OCI-M2 (cell line): Measurements from ENCODE around the gene MYH14.
A peak's percentile ranks its signal among the peaks of the same experiment; 100 is the strongest.

ENCODE experiments used
- DNase-seq: peaks from one replicate; lab custom pipeline; 2025; ENCODE audit not compliant: unreplicated experiment; lab: John Stamatoyannopoulos, UW

Gene MYH14

DNA sequence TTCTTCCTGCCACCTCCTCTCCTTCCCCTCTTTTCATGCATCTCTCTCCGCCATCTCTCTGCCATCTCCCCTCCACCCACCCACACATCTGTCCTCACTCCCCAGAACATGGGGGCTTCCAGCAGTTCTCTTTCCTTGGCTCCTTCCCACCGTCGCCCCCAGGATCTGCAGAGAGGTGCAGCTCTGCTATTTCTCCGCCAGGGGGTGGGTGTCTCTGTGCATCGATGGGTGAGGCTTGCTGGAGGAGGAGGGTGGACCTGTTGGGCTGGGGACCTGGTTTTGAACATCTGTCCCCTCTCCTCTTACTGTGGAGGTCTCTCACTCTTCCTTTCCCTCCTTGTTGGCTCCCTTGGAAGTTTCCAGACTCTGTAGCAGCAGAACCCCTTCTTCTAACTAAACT, 51.7 kb downstream of the MYH14 start:
- no peak for DNase-seq

GRCh38 chr19:50257141-50257540, 53.7 kb downstream of the MYH14 start:
- no peak for DNase-seq

DNA sequence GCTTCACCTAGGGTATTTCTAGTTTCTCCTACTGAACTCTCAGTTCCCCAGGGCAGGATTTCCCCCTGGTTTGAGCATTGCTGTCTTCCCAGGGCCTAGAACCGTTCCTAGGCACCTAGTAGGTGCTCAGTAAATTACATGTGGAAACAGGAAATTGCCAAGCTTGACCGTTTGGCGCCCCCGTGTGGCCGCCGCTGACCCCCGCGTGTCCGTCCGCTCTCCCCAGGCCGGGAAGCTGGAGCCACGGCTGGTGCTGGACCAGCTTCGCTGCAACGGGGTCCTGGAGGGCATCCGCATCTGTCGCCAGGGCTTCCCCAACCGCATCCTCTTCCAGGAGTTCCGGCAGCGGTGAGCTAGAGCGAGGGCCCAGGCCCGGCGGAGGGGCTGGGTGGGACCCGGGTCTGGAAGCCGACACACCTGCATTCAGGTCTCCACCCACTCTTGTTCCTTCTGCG, 55.5 kb downstream of the MYH14 start:
- DNase-seq: no peak

GRCh38 chr19:50261446-50261970, 58.1 kb downstream of the MYH14 start:
- no peak for DNase-seq

- DNase-seq: no peak
These were observed 59.8 kb downstream of the MYH14 start for GRCh38 chr19:50263176-50263575.

GRCh38 chr19:50264483-50265186, 61.2 kb downstream of the MYH14 start:
- DNase-seq: no peak

DNA sequence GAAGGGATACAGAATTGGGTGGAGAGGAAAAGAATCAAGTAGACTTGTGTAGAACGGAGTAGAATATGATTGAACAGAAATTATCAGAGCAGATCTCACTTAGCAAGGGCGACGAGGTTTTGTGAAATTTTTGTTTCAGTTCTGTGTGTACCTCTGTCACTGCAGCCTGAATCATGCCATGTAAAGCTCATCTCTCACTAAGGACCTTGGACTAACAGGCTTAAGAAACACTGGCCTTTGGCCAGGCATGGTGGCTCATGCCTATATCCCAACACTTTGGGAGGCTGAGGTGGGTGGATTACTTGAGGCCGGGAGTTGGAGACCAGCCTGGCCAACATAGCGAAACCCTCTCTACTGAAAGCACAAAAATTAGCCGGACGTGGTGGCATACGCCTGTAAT, 62.6 kb downstream of the MYH14 start:
- DNase-seq: no peak

DNA sequence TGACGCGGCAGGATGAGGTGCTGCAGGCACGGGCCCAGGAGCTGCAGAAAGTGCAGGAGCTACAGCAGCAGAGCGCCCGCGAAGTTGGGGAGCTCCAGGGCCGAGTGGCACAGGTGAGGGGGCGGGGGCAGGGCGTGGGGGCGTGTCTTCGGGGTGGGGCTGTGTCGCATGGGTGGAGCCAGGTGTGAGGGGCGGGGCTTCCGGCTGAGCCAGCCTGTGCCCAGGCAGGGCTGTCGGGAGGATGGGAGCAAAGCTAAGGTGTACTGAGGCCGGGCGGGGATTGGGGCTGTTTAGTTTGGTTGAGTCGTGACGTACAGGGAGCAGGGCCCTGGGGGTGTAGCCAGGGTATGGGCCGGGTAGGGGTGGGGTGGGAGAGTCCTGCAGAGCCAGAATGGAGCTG, 63.5 kb downstream of the MYH14 start:
- DNase-seq: no peak

DNA sequence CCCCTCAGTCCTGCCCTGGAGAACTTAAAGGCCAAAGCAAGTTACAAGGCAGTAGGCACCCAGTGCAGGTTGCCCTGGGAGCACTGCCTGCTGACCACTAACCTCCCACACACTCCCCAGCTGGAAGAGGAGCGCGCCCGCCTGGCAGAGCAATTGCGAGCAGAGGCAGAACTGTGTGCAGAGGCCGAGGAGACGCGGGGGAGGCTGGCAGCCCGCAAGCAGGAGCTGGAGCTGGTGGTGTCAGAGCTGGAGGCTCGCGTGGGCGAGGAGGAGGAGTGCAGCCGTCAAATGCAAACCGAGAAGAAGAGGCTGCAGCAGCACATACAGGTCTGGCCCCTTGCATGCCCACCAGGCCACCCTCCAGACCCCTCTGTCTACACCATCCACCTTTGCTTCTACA, 64.6 kb downstream of the MYH14 start:
- DNase-seq: no peak

GRCh38 chr19:50268501-50268900, 65.1 kb downstream of the MYH14 start:
- no peak for DNase-seq

DNA sequence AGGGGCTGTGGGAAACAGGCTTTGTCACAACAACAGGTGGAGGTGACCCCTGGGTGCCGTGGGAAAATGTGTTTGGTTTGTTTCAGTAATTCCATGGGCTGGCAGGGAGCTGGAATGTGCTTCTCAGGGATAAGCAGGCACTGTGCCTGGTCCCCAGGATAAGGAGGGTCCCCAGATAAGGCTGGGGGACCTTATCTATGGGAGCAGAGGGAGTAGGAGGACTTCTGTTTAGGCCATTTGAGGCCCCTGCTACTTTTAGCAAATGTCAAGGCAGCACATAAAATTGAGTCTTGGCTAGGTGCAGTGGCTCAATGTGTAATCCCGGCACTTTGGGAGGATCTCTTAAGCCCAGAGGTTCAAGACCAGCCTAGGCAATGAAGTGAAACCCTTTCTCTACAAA, 66.2 kb downstream of the MYH14 start:
- peak; percentile 46 for DNase-seq

DNA sequence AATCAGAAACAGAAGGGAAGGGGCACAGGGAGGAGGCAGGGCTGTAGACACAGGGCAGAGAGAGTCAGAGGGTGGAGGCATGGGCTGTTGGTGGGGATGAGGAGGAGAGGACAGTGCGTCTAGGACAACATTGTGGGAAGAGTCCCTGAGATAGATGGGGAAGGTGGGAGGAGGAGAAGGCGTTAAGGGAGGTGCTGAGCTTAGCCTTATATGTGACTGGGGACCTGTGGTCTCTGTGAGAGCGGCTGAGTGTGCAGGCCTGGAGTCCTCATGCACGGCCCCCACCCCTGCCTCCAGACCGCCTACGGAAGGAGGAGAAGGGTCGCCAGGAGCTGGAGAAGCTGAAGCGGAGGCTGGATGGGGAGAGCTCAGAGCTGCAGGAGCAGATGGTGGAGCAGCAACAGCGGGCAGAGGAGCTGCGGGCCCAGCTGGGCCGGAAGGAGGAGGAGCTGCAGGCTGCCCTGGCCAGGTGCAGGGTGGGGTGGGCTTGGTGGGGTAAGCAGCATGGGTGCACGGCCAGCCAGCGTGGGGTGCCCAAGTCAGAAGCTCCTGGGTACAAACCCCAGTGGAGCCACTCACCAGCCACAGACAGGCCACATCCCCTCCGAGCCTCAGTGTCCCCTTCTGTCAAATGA, 69.0 kb downstream of the MYH14 start:
- DNase-seq: no peak

DNA sequence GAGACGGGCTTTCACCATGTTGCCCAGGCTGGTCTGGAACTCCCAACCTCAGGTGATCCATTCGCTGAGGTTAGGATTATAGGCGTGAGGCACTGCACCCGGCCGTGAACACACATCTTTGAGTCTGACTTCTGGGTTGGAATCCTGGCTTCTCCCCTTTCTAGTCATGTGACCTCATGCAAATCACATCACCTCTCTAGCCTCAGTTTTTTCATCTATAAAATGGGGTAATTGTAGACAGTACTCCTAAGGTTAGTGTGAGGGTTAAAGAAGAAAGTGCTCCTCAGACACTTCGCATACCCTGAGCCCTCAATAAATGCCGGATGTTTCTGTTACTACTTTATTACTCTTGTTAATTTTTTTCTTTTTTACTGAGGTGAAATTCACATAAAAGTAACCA, 70.4 kb downstream of the MYH14 start:
- no peak for DNase-seq

- no peak for DNase-seq
These were observed 72.4 kb downstream of the MYH14 start for GRCh38 chr19:50275577-50276368.

- DNase-seq: no peak
These were observed 73.1 kb downstream of the MYH14 start for GRCh38 chr19:50276370-50277063.

DNA sequence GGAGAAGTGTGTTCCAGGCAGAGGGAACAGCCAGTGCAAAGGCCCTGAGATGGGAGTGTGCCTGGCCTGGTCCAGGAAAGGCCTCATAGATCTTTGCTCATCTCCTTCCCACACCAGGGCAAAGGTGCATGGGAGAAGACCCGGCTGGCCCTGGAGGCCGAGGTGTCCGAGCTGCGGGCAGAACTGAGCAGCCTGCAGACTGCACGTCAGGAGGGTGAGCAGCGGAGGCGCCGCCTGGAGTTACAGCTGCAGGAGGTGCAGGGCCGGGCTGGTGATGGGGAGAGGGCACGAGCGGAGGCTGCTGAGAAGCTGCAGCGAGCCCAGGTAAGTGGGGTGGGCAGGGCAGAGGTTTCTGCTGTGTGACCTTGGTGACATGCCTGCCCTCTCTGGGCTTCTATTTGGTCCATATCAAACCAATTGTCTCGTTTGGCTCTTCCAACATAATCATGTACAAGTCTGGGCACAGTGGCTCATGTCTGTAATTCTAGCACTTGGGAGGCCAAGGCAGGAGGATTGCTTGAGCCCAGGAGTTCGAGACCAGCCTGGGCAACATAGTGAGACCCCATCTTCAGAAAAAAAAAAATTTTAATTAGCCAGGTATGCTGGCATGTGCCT, 74.7 kb downstream of the MYH14 start:
- DNase-seq: no peak

DNA sequence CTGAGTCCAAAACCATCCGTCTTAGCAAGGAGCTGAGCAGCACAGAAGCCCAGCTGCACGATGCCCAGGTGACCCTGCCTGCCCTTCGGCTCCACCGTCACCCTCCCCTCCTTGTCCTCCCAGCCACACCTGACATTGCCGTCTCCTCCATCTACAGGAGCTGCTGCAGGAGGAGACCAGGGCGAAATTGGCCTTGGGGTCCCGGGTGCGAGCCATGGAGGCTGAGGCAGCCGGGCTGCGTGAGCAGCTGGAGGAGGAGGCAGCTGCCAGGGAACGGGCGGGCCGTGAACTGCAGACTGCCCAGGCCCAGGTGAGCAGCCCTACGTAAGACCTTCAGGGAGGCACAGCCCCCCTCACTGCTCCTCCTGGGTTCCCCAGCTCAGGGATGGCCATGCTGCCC, 76.7 kb downstream of the MYH14 start:
- no peak for DNase-seq

- DNase-seq: no peak
These were observed 77.6 kb downstream of the MYH14 start for GRCh38 chr19:50280983-50281382.

- DNase-seq: no peak
These were observed 78.1 kb downstream of the MYH14 start for GRCh38 chr19:50281491-50281890.

- DNase-seq: no peak
These were observed 82.4 kb downstream of the MYH14 start for GRCh38 chr19:50285833-50286232.

- DNase-seq: no peak
These were observed 83.0 kb downstream of the MYH14 start for GRCh38 chr19:50286443-50286842.
